Activated T-cell treated with anti-CD3 and anti-CD28 coated beads, Interleukin-2, amount 50 U/mL, for 48 hours (primary cell): Measurements from ENCODE around the gene GRHL3.
A peak's percentile ranks its signal among the peaks of the same experiment; 100 is the strongest.

Source experiments
- DNase-seq, 2 experiments: peaks; one replicate each; pipeline ENCODE4 v3.0.0-alpha.2; 2020

Gene GRHL3

DNA sequence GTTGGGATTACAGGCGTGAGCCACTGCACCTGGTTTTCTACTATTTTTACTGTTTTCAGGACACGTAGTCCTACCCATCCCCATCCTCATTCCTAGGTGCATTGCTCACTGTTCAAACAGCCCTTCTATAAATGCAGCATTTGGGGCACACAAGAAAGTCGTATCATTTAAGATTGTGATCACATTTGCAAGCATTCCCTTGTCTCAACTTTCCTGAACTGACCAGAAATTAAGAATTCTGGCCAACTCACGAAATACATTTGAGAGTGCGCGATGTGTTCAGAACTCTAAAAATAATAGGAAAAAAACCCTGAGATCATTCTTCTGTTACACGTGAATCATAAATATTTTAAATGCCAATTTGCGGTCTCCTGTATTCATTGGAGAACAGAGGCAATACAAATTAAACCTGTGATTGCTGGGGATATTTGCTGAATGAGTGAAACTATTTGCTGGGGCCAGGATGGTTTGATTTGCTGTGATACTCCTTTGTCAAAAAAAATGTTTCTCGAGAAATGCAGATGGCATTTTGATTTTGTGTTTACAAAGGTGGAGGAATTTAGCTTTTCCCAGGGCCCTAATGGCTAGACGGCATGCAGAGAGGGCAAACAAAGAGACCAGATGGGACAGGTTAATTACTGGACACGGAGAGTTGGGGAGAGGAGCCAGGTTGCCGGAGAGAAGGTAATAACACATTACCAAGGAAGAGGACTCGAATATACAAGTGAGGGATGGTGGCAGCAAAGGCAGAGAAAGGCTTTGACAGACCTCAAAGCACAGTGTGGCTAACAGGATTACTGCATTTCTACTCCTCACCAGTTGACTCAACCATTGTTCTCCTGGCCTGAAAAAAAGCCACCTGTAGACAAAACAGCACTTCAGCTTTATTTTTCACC, 56.0 kb downstream of the GRHL3 start:
- peak in 1 of 2 experiments; percentile 6 for DNase-seq

DNA sequence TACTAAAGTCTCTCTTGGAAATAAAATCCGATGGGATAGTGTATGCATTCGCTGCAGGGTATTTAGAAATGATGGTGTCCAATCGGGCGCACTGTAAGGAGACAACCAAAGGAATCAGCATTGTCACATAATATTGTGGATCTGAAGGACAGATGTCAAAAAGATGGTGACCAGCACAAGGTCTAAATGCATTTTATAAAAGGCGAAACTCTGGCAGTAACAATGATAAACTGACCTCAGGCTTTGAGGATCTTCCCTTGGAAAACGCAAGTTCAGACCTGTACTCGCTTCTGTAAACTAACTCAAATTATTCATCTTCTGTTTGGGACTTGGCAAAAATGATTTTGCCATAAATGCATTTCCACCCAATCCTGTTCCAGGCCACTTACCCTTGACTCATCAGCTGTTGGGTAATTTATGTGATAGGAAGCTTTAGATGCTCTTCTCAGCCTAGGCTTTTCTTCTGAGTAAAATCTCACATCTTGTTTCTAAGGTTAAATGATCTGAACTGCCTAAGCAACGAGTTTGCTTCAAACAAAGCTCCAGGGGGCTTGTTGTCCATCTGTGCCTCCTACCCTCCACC, 60.7 kb downstream of the GRHL3 start:
- DNase-seq = no peak

DNA sequence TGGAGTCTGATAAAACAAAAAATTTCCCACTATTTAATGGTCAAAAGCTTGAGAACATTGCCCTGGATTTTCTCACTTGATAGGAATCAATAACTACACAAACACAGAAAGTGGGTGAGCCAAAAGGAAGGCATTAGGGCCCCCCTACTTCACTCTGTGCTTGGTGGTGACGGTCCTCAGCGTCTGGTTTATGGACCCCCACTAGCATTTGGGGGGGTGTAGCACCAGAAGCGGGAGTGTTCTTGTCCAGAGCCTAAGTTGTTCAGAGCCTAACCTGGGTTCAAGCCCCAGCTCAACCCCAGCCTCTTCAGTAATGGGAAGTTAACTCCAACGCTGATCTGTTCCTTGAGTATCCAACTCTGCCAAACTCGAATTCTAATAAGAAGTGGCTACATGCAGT, 61.4 kb downstream of the GRHL3 start:
- no peak for DNase-seq

DNA sequence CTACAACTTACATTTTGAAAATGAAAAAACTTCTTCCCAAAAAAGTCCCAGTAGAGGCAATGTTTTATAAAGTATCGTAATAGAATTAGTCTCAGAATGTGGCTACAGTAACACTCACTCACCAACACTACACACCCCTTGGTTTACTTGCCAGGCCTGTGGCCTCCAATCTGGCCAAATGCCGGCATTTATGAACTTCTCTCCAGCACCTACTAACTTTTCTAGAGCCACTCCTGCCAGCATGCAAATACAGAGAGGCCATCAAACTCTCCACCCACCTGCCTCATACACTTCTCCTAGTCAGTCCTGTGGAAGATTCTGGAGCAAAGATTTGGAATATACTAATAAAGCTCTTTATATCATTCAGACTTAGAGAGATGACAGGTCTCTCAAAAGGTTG, 62.1 kb downstream of the GRHL3 start:
- no peak for DNase-seq

DNA sequence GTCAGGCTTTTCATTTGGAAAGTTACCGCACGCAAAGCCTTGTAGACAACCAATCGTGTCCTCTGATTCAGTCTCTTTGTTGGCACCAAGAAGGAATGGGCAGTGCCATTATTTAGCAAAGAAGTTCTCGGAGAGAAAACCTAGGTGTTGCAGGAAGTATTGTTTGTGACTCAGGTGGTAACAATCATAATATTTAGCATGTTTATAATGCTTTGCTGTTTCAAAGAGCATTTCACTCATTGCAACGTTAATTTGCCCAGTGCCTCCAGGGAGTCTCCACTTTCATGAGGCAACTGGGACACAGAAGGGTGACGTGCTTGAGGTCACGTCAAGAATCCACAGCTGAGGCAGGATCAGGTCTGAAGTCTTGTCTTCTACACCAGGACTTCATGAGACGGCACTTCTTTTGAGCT, 63.0 kb downstream of the GRHL3 start:
- DNase-seq = no peak

DNA sequence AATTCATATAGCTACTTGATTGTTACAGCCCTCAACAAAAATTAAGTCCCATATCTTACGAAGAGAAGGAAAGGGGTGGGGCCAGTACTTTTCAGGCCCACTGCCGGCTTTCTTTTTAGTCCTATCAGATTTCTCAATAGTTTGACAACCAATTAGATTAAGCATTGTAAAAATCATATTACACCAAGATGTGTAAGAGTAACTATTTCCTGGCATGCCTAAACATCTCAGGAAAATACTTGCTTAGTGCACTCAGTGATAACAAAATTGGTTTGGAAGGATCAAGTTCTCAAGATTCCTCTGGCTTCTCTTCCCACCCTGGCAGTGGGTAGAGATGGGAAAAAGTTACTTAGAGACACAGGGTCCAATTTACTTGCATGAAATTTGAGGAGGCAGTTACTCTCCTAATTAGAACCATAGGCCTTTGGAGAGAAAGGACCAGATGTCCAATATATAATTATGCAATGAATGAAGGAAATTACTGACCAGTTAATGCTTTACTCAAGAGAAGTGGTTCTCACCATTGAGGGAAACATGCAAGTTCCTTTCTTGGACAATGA, 64.3 kb downstream of the GRHL3 start:
- no peak for DNase-seq

DNA sequence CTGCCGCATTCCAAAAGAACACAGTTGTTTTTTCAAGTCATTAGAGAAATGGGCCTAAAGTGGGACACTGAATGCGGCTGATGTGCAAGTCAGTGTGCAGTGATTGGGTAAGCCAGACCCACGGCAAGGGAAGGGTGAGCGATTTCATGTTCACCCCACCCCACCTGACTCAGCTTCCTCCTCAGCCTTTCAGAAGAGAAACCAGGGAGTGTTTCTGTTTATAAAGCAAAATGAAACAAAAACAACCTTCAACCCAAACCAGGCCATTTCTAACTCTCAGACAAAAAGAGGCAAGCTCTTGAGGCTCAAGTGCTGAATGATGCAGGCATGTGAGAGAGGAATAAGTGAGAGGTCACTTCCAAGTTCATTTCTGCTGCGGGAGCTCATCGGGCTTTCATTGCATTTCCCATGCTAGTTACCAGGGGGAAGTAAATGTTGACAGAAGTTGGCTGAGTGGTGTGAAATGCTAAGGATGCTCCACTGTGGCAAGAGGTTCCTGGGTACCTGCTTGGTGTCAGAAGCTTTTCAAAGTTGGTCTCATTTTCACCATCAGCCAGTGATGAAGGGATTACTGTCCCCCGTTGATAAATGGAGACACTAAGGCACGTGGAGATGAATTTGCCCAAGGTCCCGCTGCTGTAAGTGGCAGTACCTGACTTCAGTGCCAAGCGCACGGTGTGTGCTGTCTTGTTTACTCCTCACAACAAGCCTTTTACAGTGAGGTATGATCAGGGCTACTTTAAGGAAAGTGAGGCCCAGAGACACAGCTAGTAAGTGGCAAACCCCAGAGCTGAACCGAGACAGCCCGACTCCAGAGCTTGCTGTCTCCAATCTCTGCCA, 65.3 kb downstream of the GRHL3 start:
- peak; percentile 69 to 74 for DNase-seq

DNA sequence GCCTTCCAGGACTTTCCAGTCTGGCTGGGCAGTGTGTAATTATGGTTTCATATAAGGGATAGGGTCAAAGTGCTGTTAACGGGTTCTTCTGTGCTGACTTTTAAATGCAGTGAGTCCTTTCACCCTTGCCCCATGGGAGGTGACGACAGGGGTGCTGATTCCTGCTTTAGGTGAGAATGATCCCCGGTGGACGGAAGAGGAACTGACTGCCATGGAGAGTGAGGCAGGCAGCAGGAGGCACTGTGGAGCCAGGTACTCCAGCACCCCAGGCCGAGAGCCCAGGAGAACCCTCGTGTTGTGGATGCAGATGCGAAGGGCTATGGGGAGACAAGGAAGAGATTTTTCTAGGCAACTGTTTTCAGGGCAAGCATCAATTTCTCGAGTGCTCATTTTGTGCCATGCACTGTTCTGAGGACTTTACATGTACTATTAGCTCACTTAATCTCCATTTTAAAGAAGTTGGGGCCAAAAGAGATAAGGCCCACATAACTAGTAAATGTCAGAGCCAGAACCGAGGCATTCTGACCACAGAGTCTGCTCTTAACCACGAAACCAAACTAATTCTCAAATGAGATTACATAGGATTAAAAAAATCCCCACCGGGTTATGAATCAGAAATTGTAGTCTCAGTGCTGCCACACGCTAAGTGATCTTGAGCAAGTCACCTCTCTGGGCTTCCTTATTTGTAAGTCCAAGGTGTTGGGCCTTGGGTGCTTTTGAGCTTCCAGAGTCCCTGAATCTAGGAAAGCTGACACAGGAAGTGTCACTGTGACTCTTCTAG, 66.2 kb downstream of the GRHL3 start:
- peak; percentile 54 to 58 for DNase-seq

DNA sequence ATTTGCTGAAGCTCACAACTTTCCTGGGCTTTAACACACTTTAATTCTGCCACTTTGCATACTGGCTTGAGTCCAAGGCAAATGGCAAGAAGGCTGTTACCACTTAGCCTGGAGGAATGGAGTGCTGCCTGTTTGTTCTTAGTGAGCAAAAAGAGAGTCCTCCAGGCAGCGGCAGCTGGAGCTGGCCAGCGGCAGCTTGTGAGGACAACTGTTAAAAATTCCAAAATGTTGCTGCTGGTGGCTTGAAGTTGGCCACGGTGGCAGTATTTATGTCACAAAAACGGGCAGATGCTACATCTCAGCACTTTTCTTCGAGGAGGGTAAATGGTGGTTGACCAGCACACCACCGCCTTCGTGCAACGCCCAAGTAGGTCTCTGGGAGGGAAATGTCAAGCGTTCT, 67.1 kb downstream of the GRHL3 start:
- DNase-seq = no peak

DNA sequence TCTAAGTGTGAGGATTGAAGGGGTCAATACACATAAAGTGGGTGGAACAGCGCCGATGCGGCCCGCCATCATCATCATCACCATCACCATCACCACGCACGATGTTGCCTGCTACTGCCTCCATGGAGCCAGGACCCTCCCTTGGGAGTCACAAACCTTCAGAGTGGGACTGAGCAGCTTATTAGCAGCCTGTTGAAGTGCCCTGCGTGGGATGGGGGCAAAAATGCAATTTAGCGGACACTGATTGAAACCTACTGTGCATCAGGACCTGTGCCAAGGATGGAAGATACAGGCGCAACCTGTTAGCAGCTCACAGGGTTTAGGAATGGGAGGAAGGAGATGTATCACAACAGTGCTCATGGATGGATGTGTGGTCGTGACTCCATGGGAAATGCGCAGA, 67.8 kb downstream of the GRHL3 start:
- no peak for DNase-seq

DNA sequence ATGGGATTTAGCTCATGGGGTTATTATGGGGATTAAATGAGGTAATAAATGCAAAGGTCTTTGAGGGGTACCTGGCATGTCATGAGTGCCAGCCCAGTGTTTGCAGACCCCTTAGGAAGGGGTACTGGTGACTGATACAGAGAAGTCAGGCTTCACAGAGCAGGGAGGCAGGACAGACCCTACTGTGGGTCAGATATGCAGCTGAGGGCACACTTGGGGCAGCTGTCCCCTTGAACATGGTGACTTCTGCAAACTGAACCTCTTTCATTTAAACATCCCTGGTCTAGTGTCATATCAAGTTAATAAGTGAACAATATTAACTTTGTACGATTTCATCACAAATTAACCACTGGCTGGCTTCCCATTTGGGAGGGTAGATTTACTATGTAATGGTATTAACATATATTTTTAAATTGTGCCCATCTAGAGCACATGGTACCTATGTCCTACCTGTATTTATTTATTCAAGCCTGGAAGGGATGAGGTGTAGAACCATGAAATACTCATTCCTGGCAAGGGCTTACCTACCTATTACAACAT, 68.5 kb downstream of the GRHL3 start:
- no peak for DNase-seq

DNA sequence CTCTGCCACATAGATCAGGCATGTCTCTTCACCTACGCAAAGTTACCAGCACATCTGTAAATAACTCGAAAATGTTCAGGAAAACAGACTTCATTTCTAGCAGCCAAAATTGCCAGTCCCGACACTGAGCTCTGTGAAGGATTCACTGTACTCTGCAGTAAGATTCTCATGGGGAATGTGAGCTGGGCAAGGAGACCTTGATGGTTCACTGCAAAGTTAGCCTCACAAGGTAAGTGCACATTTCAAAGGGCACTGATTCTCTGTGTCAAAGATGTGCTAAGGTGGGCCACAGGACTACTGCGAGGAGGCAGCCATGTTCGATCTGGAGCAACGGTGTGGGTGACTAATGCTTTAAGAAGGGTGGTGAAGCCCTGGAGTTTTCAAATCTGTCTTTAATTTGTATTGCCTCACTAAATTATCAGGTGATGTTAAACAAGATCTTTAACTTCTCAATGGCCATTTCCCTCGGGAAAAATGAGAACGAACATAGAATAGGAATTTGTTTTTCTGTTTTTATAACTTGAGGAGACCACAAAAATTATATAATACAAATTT, 69.3 kb downstream of the GRHL3 start:
- DNase-seq = no peak

DNA sequence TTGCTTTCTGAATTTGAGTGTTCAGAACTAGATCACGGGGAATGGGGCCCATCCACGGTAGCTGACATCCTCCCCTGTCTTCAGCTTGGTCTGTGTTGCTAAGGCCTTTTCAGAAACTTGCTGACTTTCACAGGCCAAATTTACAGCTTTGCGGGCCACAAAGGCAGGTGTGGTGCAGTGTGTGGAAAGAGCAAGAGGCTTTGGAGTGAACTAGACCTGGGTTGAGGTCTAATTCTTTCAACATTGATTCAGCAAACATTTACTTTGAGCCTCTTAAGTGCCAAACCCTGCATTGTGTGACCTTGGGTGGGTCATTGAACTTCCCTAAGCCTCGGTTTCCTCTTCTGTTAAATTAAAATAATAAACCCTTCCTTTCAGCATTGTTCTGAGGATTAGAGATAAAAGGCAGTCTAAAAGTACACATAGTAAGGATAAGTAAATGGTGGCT, 70.1 kb downstream of the GRHL3 start:
- no peak for DNase-seq

DNA sequence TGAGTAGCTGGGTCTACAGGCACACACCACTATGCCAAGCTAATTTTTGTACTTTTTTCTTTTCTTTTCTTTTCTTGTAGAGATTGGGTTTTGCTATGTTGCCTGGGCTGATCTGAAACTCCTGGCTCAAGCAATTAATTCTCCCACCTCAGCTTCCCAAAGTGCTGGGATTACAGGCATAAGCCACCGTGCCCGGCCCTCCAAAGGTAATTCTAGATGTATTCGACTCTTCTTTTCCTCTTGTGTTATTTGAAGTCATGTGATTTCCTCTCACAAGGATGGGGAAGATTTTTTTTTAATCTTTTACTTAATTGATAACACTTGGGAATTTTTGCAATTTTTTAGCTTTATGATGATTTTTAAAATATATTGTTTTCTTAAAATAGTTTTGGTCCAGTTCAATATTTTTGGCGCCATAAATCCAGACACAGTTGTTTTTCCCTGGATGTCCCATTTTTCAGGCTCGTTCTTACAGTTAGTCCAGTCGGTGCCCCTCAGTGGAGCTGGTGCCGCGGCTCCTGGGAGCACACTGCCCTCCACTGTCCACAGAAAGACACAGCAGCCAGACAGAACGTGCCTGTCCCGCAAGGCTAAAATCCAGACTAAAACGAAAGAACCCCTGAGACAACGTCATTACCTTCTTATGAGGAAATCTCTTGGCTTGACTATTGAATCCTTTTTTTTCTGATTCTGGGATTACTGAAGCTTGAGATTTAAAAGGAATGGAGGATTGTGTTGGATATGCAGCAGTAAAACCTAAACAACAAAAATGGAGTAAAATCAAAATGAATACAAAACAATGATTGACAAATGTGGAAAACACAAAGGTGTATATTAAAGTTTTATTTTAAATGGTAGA, 72.0 kb downstream of the GRHL3 start:
- peak; percentile 78 to 79 for DNase-seq

DNA sequence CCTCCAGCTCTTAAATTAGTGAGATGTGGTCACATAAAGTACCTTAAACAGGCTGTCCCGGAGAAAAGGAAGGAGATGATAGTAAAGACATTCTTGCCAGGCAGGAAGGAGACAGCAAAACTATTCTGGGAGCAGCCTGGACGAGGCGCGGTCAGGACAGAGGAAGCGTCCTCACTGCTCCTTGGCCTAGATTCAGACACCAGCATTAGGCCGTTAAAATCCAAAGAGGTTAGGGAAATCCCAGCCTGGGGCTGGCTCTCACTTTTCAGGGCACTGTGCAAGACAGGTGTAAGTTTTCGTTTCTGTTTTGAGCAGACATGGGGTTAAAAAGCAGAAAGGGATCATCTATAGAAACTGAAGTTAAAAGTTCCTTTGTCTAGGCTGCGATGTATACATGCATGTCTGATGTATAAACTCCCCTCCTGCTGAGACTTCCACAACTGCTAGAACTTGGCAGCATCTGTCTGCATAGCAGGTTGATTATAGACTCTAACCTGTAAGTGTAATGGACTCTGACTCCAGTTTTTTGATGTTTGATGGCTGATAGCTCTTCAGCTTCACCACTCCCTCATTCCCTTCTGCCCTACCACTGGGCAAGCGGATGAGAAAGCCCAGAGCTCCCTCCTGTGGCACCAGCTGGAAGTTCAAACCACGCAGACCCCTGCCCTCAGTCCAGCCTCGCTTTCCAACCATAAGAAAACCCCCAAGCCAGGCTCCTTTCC, 72.9 kb downstream of the GRHL3 start:
- peak; percentile 82 to 83 for DNase-seq

DNA sequence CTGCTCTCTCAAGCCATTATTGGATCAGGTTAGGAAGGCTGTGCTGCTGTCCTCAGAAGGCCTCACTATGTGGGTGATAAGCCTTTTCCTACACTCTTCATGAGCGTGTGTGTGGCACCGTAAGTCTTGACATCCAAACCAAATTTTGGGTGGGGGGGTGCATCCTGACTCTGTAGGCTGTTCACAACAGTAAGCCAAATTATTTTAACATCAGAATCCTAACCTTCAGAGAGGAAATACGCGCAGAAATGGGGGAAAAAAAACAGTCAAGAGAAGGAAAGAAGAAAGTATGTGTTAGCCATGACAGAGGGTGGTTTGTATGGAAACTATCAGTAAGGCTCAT, 73.4 kb downstream of the GRHL3 start:
- no peak for DNase-seq

DNA sequence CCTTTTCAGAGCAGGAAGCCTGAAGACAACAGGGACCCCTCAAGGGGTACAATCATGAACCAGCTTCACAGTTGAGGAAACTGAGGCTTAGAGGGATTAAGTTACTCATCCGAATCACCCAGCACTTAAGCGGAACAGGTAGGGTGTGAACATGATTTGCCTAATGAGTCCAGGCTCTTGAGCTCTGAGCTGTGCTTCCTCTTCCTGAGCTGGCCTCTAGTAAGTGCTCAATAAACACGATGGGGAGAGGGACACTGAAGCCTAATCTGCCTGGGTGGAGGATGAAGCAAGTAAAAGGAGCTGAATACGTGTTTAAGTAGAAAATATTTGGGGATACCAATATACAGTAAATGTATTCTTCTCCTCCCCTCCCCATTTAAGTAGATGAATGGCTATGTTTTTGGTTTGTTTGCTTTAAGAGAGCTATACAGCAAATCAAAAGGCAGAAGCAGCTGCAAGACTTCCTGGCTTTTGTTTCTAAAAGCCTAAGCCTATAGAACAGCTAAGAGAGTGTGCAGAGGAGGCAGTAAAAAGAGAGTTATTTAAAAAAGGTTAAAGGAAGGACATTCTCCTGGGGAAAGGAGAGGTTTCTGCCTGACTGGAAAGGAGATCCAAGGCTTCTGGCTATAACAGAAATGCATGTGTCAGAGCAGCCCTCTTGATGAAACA, 74.0 kb downstream of the GRHL3 start:
- no peak for DNase-seq

DNA sequence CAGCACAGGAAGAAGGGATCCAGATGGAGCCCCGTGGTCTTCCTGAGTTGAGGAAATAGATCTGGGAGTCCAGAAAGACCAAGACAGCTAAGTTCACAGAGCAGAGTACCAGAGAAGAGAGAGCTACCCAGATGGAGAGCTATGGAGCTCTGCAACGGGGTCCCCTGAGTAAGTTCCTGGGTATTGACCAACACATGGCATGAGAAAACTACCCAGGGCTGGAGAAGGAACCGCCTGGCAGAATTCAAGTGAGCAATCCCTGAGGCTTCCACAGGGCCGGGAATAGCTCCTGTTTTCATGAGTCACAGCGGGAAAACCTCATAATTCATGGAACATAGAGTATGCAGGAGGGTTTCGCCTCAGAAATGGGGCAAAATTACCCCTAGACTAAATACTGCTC, 74.7 kb downstream of the GRHL3 start:
- DNase-seq = no peak

DNA sequence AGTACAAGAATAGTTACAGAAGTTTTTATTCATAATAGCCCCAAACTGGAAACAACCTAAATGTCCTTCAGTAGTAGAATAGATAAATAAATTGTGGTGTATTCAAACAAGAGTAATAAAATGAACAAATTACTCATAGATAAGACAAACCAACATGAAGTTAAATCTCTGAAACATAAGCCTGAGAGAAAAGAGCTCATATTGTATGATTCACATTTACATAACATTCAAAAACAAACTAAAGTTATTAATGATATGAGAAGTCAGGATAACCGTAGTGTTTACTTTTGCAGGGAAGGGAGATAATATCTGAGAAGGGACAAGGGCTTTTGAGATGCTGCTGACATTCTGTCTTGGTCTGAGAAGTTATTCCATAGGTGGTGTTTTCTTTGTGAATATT, 80.9 kb downstream of the GRHL3 start:
- DNase-seq = no peak

DNA sequence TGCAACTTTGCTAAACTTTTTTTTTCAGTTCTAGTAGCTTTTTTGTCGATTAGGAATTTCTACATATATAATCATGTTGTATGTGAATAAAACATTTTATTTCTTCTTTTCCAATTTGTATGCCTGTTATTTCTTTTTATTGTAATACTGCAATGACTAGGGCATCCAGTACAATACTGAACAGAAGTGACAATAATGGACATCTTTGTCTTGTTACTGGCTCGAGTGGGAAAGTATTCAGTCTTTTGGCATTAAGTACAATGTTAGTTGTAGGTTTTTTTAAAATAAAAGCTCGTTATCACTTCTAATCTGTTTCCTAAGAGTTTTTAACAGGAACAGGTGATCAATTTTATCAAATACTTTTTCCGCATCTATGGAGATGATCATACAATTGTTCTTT, 84.6 kb downstream of the GRHL3 start:
- DNase-seq = no peak
